C1 segment of cervical spinal cord (tissue), 14 donors: Measurements from ENCODE around the gene ECI1.
A peak's percentile ranks its signal among the peaks of the same experiment; 100 is the strongest.
"Not testable (repeated sequence)": the region's sequence is repeated elsewhere in the genome, so short reads cannot be mapped to it uniquely, and the experiment has no call there.

ENCODE experiments used
- DNase-seq, 14 donors: peaks; one replicate each; lab custom pipeline; 2025; lab: John Stamatoyannopoulos, UW

The ECI1 gene

DNA sequence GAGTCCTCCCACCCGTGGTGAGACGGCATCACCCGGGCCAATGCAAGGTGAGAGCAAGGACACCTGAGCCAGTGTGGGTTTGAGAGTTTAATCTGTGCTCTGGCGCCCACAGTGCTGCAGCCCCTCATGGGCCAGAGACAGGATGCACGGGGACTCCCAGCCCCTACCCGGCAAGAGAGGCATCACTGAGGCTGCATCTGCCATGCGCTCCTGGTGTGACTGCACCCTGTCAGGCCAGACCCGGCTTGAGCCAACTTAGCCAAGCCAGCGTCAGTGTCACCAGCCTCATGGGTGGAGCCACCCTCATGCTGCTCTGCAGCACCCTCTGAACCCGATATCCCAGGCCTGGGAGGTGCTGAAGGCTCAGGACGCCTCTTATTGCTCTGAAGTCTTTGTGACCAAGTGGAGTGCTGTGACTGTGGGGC lies 39.5 kb downstream of the ECI1 start:
- DNase-seq, result no peak

DNA sequence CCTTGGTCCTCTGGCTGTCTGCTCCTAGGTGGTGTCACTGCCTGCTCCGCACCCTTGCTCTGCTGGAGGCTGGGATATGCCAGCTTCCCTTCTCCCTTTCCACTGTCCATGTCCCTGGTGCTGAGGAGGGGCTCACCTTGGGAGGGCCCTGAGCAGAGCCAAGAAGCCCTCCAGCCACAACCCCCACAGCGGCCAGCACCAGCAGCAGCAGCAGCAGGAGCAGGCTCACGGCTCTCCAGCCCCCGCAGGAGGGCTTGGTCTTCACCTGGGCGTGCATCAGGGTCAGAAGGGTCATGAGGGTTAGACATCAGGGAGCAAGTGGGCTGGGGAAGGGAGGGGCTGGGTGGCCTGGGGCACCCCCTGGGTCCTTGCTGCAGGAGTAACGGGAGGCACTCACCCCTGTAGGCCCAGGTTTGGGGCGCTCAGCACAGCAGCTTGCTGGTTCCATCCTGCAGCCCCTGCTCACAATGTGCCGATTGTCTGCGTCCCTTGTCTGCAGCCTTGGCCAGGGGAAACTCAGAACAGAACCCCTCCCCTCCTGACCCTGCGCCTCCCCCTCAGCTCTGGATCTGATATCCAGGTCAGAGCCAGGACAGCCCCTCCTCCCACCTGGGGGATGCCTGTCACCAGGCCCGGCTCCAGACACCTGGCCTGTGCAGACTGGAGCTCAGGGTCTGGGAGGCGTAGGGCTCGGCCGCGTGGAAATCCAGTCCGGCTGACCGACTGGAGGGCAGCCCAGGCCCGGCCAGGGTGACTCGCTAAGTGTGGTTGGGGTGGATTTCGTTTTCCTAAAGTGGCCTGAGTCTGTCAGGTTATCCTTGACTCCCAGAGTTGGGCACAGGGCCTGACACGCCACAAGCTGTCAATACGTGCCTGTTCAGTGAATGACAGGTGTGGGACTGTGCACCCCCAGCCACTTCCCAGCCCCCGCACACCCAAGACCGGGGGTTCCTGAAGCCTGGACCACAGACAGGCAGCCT lies 40.7 kb downstream of the ECI1 start, which contains the start of gene BRICD5:
Gene BRICD5, minus strand, starts transcription at position 478 of the 980 bp plus-strand sequence. Its CDS starts 30 bp downstream, at position 448.
- no peak for DNase-seq

DNA sequence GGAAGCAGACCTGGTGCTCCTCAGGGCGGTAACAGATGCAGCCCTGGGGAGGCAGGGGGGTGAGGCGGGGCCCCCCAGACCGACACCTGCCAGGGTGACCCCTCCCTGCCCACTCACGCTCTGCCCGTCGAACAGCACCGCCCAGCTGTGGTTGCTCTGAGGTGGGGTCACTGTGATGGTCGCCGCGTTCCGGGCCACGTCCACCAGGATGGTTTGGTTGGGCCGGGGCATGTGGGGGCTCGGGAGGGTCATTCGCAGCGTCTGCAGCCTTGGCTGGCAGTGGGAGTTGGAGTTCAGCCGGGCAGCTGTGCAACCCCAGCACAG lies 41.4 kb downstream of the ECI1 start:
- no peak for DNase-seq

DNA sequence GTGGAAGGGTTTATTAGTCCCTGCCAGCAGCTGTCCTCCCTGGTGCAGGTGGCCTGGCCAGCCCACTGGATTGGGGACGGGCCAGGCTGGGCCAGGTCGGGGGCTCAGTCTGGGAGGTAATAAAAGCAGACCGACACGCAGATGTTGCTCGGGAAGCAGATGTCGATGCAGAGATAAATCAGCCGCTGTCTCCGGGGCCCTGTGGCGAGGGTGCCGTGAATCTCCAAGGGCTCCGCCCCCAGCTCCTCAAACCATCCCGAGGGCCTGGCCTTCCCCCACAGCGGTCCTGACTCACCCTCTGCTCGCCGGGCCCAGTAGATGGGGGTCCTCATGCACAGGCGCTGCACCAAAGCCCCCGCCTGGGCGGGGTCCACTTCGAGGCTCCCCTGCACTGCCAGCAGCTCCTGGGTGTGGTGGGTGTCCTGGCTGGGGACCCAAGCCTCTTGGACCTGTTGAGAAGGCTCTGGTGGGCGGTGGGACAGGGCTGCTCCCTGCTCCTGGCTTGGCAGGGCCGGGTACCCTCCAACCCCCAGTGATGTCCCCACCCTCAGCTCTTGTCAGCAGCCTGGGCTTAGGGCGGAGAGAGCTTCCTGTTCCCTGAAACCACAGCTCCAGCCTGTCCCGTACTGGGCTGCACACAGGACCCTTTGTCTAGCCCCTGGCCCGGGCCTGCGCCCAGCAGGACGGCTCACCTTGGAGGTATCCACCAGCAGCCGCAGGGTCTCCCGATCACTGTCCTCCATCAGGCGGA lies 42.0 kb downstream of the ECI1 start:
- DNase-seq, result no peak

DNA sequence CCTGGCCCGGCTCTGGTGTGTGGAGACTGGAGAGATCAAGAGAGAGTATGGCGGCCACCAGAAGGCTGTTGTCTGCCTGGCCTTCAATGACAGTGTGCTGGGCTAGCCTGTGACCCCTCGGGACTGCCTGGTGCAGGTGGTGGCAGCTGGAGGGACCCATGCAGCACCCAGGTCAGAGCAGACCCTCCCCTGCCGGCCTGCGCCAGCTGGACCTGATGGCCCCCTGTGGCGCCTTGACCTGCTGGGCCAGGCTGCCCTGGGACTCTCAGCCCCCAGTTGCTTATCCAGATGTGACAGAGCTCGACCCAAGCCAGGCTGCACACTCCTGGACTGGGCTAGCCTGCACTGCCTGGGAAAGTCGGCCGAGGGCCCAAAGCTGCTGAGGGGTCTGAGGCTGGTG lies 42.6 kb downstream of the ECI1 start:
- no peak for DNase-seq

DNA sequence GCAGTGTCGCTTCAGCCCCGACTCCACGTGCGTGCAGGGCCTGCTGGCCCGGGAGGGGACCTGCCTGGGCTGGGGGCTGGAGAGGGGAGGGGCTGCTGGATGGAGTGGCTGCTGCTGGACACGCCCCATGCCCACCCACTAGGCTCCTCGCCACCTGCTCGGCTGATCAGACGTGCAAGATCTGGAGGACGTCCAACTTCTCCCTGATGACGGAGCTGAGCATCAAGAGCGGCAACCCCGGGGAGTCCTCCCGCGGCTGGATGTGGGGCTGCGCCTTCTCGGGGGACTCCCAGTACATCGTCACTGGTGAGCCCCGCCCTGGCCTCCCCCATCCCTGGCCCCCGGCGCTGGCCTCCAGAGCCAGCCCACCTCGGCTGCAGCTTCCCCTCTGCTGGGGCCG lies 43.1 kb downstream of the ECI1 start:
- peak in 1 of 14 donors; percentile 14 for DNase-seq

DNA sequence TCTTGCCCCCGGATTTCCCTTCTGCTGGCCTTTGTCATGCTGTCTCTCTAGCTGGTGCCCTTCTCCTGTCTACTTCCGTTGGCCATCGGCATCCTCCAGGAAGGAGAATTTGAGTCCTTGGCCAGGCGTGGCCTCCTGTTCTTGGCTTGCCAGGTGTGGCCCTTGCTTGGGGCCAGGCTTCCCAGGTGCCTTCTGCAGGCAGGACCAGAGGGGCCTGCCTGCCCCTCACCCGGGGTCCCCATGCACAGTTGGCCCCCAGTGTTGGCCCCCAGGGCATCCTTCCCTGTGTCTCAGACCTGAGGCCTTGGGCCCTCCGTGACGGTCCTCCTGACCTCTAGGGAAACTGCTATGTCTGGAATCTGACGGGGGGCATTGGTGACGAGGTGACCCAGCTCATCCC lies 43.5 kb downstream of the ECI1 start:
- DNase-seq, result no peak

DNA sequence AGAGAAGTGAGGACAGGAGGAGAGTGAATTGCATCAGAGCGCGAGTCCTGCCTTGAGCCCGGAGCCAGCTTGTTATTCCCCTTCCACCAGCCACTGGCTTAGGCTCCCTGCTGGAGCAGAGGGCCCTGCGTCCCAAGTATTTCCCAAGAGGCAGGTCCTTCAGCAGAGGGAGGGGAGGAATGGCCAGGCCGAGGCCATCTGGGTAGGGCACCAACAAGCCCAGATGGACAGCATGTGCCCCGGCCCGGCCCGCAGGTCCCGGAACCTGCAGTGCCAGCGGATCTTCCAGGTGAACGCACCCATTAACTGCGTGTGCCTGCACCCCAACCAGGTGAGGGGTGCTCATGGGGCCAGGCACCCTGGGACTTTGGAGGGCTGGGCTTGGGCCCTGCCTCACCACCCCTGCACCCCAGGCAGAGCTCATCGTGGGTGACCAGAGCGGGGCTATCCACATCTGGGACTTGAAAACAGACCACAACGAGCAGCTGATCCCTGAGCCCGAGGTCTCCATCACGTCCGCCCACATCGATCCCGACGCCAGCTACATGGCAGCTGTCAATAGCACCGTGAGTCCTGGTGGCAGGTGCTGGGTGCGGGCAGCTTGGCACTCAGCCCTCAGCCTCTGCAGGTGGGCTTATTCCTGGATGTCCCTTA lies 44.5 kb downstream of the ECI1 start:
- peak in 1 of 14 donors; percentile 37 for DNase-seq

DNA sequence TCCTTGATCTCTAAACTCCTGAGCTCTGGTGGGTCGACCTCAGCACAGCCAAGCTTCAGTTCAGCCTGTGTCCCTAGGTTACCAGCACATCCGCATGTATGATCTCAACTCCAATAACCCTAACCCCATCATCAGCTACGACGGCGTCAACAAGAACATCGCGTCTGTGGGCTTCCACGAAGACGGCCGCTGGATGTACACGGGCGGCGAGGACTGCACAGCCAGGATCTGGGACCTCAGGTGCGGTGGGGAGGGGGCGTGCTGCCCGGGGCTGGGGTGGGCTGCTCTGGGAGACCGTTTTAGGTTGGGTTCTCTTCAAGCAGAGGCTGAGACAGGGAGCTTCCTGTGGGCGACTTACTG lies 45.0 kb downstream of the ECI1 start:
- no peak for DNase-seq

DNA sequence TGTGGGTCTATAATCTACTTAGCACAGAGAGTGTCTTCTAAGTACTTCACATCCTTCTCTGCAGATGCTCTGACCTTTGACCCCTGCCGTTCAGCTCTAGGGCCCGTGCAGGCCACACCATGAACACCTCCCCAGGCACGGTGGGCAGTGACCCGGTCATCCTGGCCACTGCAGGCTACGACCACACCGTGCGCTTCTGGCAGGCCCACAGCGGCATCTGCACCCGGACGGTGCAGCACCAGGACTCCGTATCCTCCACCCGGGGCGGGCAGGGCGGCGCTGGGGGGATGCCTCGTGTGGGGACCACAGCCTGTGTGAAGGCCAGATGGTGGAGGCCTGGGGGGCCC lies 45.4 kb downstream of the ECI1 start:
- peak in 1 of 14 donors; percentile 55 for DNase-seq

DNA sequence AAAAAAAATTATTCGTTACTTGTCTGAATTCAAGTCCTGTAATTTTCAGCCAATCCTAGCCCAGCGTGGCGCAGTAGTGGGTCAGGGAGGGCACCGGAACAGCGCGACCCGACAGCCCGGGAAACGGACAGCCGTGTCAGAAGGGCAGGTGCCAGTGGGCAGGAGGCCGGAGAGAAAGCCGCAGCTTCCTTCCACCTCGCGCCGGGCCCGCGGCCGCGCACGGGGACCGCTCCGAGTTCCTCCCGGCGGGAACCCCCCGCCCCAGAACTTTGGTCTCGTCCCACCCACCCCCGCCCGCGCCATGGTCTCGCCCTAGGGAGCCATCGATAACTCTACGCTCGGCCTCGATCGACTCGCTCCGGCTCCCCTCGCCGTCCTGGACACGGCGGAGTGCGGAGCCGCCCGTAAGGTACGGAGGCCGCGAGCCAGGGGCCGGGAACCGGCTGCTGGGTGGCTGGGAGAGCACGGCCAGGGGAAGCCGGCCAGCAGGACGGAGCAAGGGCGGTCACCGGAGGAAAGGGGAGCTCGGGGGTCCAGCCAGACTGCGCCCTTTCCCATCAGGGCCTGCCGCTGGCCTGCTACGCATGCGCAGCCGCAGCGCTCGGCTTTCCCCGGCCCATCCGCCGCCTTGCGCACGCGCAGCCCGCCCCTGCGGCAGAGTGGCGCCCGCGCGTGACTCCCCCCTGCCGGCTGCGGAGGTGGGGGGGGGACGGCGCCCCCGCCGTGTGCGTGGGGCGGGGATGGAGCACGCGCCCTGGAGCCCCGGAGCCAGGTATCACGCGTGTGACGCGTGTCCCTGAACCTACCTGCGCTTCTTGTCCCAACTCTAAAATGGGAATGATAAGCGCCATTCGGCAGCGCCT lies 46.1 kb downstream of the ECI1 start, which contains the start of gene MLST8:
Gene MLST8, plus strand, starts transcription at position 351 of the 863 bp plus-strand sequence. CDS start 632 bp downstream, outside the sequence.
- peak; percentile 58 to 99 (median 90) for DNase-seq

DNA sequence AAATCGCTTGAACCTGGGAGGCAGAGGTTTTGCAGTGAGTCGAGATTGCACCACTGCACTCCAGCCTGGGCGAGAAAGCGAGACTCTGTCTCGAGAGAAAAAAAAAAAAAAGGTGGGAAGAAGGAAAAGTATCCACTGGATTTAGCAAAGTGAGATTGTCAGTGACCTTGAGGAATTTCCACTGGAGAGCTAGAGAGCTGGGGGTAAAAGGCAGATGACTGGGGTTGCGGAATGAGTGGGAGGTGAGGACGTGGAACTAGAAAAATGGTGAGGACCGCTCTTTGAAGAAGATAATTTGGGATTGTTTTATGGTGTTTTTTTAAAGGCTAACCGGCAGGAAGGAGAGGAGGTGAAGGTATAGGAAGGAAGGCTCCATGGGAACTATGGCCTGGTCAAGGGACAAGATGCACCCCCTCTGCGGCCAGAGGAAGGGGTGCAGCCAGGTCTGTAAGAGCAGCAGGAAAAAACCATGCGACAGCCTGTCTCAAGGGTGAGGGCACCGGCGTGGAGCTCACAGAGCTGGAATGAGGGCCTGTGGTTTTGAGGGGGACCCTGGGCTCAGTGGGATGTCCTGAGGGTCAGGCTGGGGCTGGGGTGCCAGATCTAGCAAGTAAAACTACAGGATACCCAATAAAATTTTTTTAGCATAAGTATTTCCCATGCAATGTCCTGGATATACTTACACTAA lies 46.8 kb downstream of the ECI1 start:
- no peak for DNase-seq

DNA sequence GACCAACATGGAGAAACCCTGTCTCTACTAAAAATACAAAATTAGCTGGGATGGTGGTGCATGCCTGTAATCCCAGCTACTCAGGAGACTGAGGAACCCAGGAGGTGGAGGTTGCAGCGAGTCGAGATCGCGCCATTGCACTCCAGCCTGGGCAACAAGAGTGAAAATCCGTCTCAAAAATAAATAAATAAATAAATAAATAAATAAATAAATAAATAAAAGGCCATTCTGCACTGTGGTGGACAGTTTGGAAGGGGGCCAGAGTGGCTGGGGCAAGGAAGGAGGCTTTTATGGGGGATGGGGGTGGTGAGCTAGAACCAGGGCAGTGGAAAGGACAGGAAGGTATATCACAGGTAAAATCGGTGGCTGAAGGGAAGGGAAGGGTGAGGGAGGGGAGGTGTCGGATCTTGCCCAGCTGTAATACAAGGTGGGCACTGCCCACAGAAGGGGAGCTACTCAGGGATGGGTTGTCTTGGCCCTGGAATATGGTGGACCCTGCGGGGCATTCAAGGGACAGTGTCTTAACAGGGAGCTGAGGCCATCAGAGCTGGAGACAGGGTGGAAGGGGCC lies 48.2 kb downstream of the ECI1 start:
- not testable (repeated sequence) for DNase-seq

DNA sequence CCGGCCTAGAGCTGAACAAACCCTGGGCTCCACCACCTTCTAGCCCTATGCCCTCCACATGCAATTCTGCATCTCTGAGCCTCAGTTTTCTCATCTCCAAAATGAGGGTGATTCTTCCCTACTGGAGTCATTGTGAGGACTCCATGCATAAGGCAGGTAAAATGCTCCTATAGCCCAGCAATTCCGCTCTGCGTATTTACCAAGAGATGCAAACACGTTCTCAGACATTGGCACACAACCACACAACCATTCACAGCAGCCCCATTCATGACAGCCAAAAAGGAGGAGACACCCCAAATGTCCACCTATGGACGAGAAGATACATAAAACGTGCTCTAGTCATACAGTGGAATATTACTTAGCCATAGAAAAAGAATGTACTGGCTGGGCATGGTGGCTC lies 51.1 kb downstream of the ECI1 start:
- no peak for DNase-seq

DNA sequence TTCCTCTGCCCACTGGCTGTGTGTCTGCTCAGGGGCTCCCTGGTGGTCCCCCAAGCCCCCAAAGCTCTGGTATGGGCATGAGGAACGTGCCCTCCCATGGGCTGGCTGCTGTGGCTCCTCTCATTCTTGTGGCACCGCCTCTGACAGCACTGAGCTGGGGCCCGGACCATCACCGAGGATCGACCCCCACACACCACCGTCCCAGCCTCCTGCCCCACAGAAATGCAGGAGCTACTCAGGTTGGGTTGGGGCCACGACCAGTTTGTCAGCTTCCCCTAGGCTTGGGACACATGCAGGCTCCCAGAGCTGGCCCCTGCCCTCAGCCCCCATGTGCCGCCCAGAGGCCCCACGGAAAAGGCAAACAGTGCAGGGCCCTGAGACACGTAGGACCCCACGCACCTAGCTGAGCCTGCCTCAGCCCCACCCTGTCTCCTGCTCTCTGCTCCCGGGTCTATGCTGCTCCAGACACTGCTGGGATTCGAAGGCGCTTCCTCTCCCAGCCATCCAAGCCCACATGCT lies 51.7 kb downstream of the ECI1 start:
- DNase-seq, result no peak

DNA sequence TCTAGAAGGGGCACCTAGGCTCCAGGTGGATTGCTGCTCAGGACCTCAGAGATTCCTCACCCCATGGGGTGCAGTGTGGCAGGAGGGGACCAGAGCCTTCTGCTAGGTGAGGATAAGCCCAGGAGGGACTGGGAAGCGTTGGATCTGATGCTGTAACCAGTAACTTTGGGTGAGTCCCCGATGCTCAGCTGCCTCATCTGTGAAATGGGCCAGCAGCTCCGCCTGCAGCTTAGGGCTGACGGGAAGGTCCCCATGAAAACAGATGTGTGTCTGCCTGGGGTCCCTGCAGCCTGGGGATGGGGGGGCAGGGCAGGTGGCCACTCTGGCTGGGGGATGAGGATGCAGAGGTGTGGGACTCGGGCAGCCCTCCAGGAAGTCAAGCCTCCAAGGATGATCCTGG lies 52.3 kb downstream of the ECI1 start:
- no peak for DNase-seq

DNA sequence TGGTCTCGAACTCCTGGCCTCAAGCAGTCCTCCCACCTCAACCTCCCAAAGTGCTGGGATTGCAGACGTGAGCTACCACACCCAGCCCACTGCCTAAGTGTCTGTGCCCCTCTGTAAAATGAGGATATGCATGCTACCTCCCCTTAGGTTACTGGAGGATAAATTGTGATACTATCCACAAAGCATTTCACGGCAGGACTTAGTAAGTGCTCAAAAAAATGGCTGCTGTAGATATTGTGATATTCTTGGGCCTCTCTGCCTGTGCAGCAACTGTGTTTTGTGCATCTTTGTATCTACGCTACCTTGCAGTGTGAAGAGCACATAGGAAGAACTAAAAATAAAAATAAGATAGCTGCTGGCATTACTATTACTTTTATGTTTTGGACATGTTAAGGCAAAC lies 53.1 kb downstream of the ECI1 start:
- no peak for DNase-seq

DNA sequence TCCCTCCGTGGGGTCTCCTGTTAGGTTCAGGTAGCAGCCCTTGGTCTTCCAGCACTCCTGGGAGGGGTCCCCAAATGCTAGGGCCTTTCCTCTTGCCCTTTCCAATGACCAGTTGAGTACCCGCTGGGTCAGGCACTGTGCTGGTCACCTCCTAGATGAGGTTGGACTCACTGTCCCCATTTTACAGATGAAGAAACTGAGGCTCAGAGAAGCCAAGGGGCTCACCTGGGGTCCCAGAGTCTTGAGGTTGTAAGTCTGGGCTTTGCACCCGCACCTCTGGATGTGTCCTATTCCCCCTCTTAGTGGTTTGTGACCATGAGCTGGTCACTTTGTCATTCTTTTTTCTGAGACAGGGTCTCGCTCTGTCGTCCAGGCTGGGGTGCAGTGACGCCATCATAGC lies 53.6 kb downstream of the ECI1 start:
- DNase-seq, result no peak

DNA sequence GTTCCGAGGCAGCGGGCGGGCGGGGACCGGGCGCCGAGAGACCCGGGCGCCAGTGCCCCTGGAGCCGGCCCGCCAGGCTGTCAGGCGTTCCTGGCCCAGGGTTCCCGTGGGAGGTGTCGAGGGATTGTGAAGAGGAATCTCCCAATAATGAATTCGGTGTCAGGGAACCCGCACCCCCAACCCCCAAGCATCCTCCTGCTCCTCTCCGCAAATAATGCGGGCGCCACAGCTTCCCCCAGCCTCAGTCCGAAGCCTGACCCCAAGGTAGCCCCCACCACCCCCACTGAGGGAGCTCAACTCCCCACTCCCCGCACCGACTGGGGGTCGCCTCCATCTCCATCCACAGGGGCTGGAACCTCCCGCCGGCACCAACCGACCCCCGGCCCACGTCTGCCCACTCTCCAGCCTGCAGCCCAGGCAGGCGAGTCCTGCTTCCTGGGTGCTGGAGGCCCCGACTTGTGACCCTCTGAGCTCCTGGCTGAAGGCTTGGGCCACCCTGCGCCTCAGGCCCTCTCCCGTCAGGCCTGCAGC lies 54.3 kb downstream of the ECI1 start:
- no peak for DNase-seq
